AG09319 (cell line): ENCODE data around the gene NPSR1.
"Not testable (repeated sequence)": the region's sequence is repeated elsewhere in the genome, so short reads cannot be mapped to it uniquely, and the experiment has no call there.

ENCODE experiments used
- DNase-seq: peaks from one replicate; pipeline ENCODE4 v3.0.0-alpha.2; 2010; ENCODE audit warnings: low read depth; ENCODE audit errors: extremely low read depth
- TF ChIP-seq, protein P1 (sequence below): IDR thresholded peaks from 2 replicates; pipeline ENCODE4 v1.5.1; 2011; ENCODE audit warnings: low read depth, mild to moderate bottlenecking, inconsistent platforms, low read length, moderate library complexity

The NPSR1 gene, protein sequence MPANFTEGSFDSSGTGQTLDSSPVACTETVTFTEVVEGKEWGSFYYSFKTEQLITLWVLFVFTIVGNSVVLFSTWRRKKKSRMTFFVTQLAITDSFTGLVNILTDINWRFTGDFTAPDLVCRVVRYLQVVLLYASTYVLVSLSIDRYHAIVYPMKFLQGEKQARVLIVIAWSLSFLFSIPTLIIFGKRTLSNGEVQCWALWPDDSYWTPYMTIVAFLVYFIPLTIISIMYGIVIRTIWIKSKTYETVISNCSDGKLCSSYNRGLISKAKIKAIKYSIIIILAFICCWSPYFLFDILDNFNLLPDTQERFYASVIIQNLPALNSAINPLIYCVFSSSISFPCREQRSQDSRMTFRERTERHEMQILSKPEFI

DNA sequence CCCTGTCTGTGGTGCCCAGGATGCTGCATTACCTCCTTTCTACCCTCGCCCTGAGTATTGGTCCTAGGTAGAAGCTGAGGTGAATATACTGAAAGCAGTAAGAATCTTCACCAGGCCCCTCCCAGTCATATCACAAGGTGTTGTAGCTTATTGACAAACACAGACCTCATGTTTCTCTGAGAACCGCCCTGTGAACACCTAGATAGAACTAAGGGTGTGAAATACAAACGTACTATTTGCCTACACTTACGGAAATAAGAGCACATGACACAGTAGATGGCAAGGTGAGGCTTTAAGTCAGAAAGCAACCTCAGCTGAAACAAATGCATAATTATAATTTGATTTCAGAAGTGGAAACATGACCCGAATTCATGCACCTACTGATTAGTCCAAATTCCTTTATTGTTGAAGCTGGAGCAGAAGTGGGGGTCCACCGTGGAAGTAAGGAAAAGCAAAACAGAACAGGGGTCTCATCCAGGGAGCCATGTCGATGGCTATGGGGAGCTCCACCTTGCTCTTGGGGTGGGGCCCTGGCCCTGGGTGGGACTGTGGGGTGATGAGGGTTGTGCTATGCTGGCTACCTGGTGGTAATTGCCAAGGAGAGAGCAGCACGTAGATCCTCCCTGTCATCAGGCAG is at the start of gene NPSR1:
NPSR1 (plus strand) TSS at position 587 of the 637 bp plus-strand sequence. CDS start 195 bp downstream, outside the sequence.
- no peak for DNase-seq
- TF ChIP-seq, protein P1, sequence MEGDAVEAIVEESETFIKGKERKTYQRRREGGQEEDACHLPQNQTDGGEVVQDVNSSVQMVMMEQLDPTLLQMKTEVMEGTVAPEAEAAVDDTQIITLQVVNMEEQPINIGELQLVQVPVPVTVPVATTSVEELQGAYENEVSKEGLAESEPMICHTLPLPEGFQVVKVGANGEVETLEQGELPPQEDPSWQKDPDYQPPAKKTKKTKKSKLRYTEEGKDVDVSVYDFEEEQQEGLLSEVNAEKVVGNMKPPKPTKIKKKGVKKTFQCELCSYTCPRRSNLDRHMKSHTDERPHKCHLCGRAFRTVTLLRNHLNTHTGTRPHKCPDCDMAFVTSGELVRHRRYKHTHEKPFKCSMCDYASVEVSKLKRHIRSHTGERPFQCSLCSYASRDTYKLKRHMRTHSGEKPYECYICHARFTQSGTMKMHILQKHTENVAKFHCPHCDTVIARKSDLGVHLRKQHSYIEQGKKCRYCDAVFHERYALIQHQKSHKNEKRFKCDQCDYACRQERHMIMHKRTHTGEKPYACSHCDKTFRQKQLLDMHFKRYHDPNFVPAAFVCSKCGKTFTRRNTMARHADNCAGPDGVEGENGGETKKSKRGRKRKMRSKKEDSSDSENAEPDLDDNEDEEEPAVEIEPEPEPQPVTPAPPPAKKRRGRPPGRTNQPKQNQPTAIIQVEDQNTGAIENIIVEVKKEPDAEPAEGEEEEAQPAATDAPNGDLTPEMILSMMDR = no peak

DNA sequence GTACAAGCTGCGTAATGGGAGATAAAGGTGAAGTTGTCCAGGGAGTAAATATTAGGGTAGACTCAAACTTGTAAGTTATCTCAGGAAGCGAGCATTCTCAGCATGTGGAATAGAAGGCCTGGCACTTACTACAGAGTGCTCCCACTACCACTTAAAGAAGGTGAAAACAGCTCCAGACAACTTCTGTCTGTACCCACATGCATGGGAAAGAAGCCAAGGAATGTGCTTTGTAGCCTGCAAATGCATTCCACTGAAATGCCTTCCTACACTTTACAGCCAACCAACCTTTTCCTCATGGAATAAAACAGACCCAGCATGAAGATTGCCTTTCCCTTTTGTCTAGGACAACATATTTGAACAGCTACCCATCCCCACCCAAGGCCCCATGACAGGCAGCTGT is 45.4 kb upstream of the NPSR1 start:
- DNase-seq = no peak
- TF ChIP-seq, protein P1 = no peak

DNA sequence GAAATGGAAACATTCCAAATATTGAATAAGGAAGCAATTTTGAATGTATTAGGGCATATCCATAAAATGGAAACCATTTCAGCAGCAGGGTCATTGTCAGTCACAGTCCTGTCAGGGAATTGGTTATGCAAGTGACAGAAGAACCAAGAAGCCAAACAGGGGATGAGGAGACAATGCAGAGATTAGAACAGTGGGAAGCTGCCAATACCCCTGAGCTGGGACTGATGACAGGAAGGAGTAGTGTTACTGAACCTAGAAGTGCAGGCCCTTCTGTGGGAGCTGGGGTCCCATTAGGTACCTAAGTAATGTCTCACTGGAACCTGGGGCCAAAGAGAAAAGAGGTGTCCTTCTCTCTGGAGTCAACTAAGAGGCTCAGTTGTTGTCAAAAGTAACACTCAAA is 37.6 kb upstream of the NPSR1 start:
- TF ChIP-seq, protein P1 = no peak
- no peak for DNase-seq

DNA sequence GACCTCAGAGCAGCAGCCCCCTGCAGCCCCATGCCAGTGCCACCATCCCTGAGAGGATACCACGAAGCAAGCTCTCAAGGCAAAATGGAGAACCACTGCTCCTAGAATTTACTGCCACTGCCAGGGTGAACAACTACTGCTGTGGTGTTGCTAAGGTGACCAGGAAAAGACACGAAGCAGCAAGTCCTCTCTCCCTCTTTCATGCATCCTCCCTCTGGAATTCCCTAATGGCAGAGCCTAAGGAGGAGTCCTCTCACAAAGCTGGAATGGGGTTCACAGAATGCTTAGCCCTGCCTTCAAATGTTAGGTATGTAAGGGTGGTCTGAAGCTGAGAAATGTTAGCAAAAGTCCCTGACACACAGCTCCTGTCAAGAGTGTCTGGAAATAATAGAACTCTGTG is 35.8 kb upstream of the NPSR1 start:
- TF ChIP-seq, protein P1 = no peak
- no peak for DNase-seq

DNA sequence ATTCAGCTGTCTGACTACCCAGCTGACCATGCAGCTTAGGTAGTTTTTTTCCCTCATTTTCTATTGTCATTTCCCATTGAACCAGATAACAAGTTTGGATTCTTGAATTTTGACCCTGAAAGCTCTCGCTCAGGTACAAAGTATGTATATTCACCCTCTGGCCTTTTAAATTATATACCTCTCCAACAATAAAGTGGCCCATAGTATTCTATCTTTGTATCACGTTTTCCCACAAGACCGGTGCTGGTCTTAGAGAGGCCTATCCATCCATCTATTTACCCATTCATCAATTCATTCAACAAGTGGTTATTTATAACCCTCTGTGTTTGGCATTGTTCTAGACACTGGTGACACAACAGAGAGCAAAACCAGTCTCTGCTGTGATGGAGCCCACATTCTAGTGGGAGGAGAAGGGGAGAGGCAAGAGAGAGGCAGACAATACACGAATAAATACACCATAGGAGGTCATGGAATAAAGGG is 35.2 kb upstream of the NPSR1 start:
- TF ChIP-seq, protein P1 = no peak
- DNase-seq = no peak

DNA sequence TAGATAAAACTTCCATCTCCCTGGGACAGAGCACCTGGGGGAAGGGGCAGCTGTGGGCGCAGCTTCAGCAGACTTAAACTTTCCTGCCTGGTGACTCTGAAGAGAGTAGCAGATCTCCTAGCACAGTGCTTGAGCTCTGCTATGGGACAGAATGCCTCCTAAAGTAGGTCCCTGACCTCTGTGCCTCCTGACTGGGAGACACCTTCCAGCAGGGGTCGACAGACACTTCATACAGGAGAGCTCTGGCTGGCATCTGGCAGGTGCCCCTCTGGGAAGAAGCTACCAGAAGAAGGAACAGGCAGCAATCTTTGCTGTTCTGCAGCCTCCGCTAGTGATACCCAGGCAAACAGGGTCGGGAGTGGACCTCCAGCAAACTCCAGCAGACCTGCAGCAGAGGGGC is 29.4 kb upstream of the NPSR1 start:
- not testable (repeated sequence) for DNase-seq

DNA sequence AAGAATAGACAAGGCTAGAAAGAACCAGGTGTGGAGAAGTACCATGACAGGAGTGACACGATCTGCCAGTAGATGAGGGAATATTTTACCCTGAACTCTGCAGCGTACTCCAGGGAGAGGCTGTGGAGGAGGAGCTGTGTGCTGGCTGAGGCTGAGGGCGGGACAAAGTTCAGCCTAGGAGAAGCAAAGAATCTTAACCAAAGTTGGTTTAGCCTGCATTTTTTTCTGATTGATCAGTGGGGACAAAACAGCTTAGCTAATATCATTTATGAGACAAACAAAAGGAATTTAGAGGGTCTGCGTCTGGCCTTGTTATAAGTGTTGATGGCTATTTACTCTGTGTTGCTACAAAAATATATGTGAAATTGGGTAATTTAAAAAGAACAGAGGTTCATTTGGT is 5.2 kb upstream of the NPSR1 start:
- DNase-seq = no peak
- TF ChIP-seq, protein P1 = no peak
